Epithelial cell of proximal tubule (primary cell): ENCODE measurements around the gene NACAD. TPM values are rescaled to one million over a fixed set of nuclear protein-coding genes. Genes with fewer than 3 reads are reported as not detected.

Experiments used
- DNase-seq: peaks from one replicate; pipeline ENCODE4 v3.0.0-alpha.2; 2011; ENCODE audit warnings: low read depth
- H3K4me3 ChIP-seq: 2 replicates; pipeline ENCODE4 v1.5.1; 2011; ENCODE audit warnings: low read depth, mild to moderate bottlenecking, low read length
- total RNA-seq: library from RNA; depleted of rRNA; stranded (reverse); fragments of >200 nt; gene quantifications from 2 replicates; pipeline ENCODE4 v1.2.3, GENCODE V29; 2015
- TF ChIP-seq, protein P1 (sequence below): conservative IDR thresholded peaks from 2 replicates; pipeline ENCODE4 v1.5.1; 2012; ENCODE audit warnings: low read depth, mild to moderate bottlenecking, low read length

Gene NACAD
- total RNA-seq, 1 donor from 2014 or later, result 7.9 TPM

DNA sequence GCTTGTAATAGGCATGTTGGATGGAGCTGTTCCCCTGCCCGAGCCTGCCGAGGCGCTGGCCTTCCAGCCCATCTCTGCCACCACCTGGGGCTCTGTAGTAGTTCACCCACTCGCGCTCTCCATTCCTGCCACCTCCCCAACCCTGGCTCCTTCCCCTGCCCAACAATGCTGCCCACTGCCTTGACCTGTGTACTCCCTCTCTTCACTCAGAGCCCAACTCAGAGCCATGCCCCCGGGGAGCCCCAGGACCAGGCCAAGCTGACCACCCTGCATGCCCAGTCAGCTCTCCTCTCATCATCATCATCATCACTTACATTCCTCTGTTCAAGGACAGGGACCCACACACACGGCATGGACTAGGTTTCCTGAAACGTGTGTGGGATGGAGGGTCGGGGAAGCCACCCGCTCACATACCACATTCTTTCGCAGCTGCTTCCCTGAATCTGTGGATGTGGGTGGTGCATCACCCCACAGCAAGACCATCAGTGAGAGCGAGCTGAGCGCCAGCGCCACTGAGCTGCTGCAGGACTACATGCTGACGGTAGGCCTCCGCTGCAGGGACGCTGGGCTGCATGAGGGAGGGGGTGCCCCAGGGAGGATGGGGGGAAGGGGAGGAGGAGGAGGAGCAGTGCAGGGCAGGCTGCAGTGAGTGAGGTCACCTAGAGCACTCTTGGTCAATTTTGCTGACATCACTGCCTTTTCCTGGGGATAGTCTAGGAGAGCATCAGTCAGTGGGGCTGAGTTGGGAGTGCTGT lies 15.6 kb downstream of the NACAD start:
- H3K4me3 ChIP-seq, result no peak overlapping the region
- TF ChIP-seq, protein P1, sequence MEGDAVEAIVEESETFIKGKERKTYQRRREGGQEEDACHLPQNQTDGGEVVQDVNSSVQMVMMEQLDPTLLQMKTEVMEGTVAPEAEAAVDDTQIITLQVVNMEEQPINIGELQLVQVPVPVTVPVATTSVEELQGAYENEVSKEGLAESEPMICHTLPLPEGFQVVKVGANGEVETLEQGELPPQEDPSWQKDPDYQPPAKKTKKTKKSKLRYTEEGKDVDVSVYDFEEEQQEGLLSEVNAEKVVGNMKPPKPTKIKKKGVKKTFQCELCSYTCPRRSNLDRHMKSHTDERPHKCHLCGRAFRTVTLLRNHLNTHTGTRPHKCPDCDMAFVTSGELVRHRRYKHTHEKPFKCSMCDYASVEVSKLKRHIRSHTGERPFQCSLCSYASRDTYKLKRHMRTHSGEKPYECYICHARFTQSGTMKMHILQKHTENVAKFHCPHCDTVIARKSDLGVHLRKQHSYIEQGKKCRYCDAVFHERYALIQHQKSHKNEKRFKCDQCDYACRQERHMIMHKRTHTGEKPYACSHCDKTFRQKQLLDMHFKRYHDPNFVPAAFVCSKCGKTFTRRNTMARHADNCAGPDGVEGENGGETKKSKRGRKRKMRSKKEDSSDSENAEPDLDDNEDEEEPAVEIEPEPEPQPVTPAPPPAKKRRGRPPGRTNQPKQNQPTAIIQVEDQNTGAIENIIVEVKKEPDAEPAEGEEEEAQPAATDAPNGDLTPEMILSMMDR, result no peak
- no peak for DNase-seq

- DNase-seq, result no peak
- TF ChIP-seq, protein P1, result no peak
- H3K4me3 ChIP-seq, result no peak overlapping the region
These were observed 16.4 kb downstream of the NACAD start for GRCh38 chr7:45072131-45073030.

GRCh38 chr7:45071528-45071927 lies 17.2 kb downstream of the NACAD start:
- no peak overlapping the region for H3K4me3 ChIP-seq
- TF ChIP-seq, protein P1, result no peak

GRCh38 chr7:45070254-45070642 lies 18.5 kb downstream of the NACAD start:
- TF ChIP-seq, protein P1, result no peak
- no peak overlapping the region for H3K4me3 ChIP-seq
- DNase-seq, result no peak

More at GRCh38 chr7:45071528-45071927, 17.2 kb downstream of the NACAD start:
- DNase-seq, result no peak

DNA sequence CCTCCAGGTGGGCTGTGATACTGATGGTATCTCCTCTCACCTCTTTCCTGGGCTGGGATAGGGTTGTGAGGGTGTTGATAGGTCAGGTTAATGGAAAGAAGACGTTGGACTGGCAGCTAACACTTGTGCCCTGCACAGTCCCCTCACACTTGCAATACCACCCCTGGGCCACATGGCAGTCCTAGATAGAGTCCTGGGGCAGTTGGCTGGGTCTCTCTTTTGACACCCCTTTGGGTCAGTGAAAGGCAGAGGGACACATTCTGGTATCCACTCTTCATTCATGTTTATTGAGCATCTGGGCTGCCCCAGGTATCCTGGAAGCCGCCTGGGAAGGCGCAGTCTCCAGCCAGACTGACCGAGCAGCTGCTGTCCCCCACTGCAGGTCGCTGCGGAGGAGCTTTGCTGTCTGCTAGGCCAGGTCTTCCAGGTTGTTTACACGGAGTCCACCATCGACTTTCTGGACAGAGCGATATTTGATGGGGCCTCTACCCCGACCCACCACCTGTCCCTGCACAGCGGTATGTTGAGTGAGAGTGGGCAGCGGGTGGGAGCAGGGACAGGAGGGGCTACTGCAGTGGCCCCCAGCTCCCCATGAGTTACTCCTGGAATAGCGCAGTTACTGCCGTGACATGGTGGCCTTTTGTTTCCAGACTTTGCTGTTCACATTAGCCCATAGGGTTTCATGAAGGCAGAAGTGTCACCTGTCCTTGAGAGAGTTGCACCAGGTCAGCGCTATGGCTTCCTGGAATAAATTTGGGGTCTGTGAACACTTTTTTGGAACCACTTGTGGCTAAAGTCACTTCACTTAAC lies 19.1 kb downstream of the NACAD start:
- TF ChIP-seq, protein P1, result no peak
- DNase-seq, result no peak
- no peak overlapping the region for H3K4me3 ChIP-seq

- H3K4me3 ChIP-seq, result no peak overlapping the region
- TF ChIP-seq, protein P1, result no peak
- DNase-seq, result no peak
These were observed 20.3 kb downstream of the NACAD start for GRCh38 chr7:45068236-45069023.
